Liver (tissue), 9 donors: ENCODE results near the gene DHRS3. TPM values are rescaled to one million over a fixed set of nuclear protein-coding genes. Genes with fewer than 3 reads are reported as not detected.

Experiments
- DNase-seq: peaks from one replicate; pipeline ENCODE4 v3.0.0-alpha.2; 2017; ENCODE audit warnings: low spot score
- H3K27ac ChIP-seq, 2 donors: one replicate each; pipeline ENCODE4 v1.7.0; 2013; ENCODE audit warnings: inconsistent platforms in 2 of 2, low read length in 2 of 2, control low read depth in 1 of 2, low read depth in 1 of 2, mild to moderate bottlenecking in 1 of 2
- H3K27me3 ChIP-seq, 4 donors: one replicate each; pipeline versions ENCODE4 v1.6.1 to v1.7.0; 2013; ENCODE audit warnings: low read length in 3 of 4, inconsistent platforms in 1 of 4, mild to moderate bottlenecking in 1 of 4, moderate library complexity in 1 of 4; ENCODE audit not compliant: control insufficient read depth in 4 of 4, insufficient read depth in 4 of 4
- H3K36me3 ChIP-seq, 4 donors: one replicate each; pipeline versions ENCODE4 v1.6.1 to v1.7.0; 2013; ENCODE audit warnings: low read length in 3 of 4, mild to moderate bottlenecking in 3 of 4, low read depth in 1 of 4, moderate library complexity in 1 of 4; ENCODE audit not compliant: control insufficient read depth in 4 of 4, insufficient read depth in 3 of 4
- H3K4me1 ChIP-seq, 4 donors: one replicate each; pipeline versions ENCODE4 v1.6.1 to v1.7.0; 2013; ENCODE audit warnings: low read length in 3 of 4, mild to moderate bottlenecking in 3 of 4, moderate library complexity in 1 of 4; ENCODE audit not compliant: control insufficient read depth in 4 of 4, insufficient read depth in 4 of 4
- H3K4me3 ChIP-seq, 3 donors: one replicate each; pipeline versions ENCODE4 v1.6.1 to v1.7.0; 2013; ENCODE audit warnings: low read length in 3 of 3, control low read depth in 1 of 3, low read depth in 1 of 3, mild to moderate bottlenecking in 1 of 3
- H3K9ac ChIP-seq, 2 donors: one replicate each; pipeline ENCODE4 v1.7.0; 2013; ENCODE audit warnings: low read length in 2 of 2, mild to moderate bottlenecking in 2 of 2, moderate library complexity in 2 of 2, control low read depth in 1 of 2, low read depth in 1 of 2
- H3K9me3 ChIP-seq, 4 donors: one replicate each; pipeline versions ENCODE4 v1.6.1 to v1.7.0; 2013; ENCODE audit warnings: low read length in 3 of 4; ENCODE audit not compliant: control insufficient read depth in 4 of 4
- ATF3 ChIP-seq: IDR thresholded peaks from 2 replicates; pipeline ENCODE4 v1.6.1; 2016; ENCODE audit warnings: antibody characterized with exemption
- CTCF ChIP-seq: fragments of 150-350 bp; IDR thresholded peaks from 2 replicates; pipeline ENCODE4 v1.5.1; 2017; ENCODE audit warnings: improper control_type of control experiment, low read depth, low read length; ENCODE audit not compliant: missing input control
- FOXA1 ChIP-seq: IDR thresholded peaks from 2 replicates; pipeline ENCODE4 v1.6.1; 2016; ENCODE audit warnings: antibody characterized with exemption
- FOXA2 ChIP-seq: IDR thresholded peaks from 2 replicates; pipeline ENCODE4 v1.6.1; 2016; ENCODE audit warnings: antibody characterized with exemption
- GABPA ChIP-seq, 2 donors: IDR thresholded peaks in 1 of 2; conservative IDR thresholded peaks in 1 of 2; 2 replicates each; pipeline ENCODE4 v1.6.1; 2016; ENCODE audit warnings: antibody characterized with exemption in 2 of 2, mild to moderate bottlenecking in 1 of 2, moderate library complexity in 1 of 2
- HNF4A ChIP-seq, 2 donors: conservative IDR thresholded peaks; 2 replicates each; pipeline ENCODE4 v1.6.1; 2016; ENCODE audit warnings: antibody characterized with exemption in 2 of 2, mild to moderate bottlenecking in 2 of 2
- HNF4G ChIP-seq: IDR thresholded peaks from 2 replicates; pipeline ENCODE4 v1.6.1; 2016; ENCODE audit warnings: antibody characterized with exemption
- JUND ChIP-seq, 2 donors: IDR thresholded peaks; 2 replicates each; pipeline ENCODE4 v1.6.1; 2016; ENCODE audit warnings: antibody characterized with exemption in 2 of 2
- MAX ChIP-seq: IDR thresholded peaks from 2 replicates; pipeline ENCODE4 v1.6.1; 2016; ENCODE audit warnings: antibody characterized with exemption
- NR2F2 ChIP-seq: IDR thresholded peaks from 2 replicates; pipeline ENCODE4 v1.6.1; 2016; ENCODE audit warnings: antibody characterized with exemption
- RAD21 ChIP-seq, 2 donors: IDR thresholded peaks; 2 replicates each; pipeline ENCODE4 v1.6.1; 2016; ENCODE audit warnings: antibody characterized with exemption in 2 of 2, mild to moderate bottlenecking in 2 of 2
- REST ChIP-seq: IDR thresholded peaks from 2 replicates; pipeline ENCODE4 v1.6.1; 2016; ENCODE audit warnings: antibody characterized with exemption, mild to moderate bottlenecking
- TAF1 ChIP-seq: conservative IDR thresholded peaks from 2 replicates; pipeline ENCODE4 v1.6.1; 2016; ENCODE audit warnings: antibody characterized with exemption, mild to moderate bottlenecking
- YY1 ChIP-seq: IDR thresholded peaks from 2 replicates; pipeline ENCODE4 v1.6.1; 2016; ENCODE audit warnings: antibody characterized with exemption, mild to moderate bottlenecking
- ZBTB33 ChIP-seq: IDR thresholded peaks from 2 replicates; pipeline ENCODE4 v1.6.1; 2016; ENCODE audit warnings: antibody characterized with exemption
- WGBS: extraction: QIAGEN DNeasy Blood & Tissue Kit; methylation state at CpG from one replicate; pipeline ENCODE4 v1.1.7; 2013; 5-methylcytosine and 5-hydroxymethylcytosine counted together
- polyA plus RNA-seq, 2 donors: library from polyadenylated mRNA; stranded (reverse) in 1 of 2; unstranded in 1 of 2; fragments of 200-250 nt in 1 of 2; fragments of >200 nt in 1 of 2; fragmentation: Nextera tagmentation in 1 of 2; extraction: Ambion mirVana in 1 of 2; gene quantifications; one replicate each; pipeline versions ENCODE4 v1.2.1 to v1.2.3, GENCODE V29; 2013 to 2015
- total RNA-seq, 2 donors: library from RNA; depleted of rRNA; stranded (reverse); fragments of >200 nt; gene quantifications; one replicate each; pipeline ENCODE4 v1.2.3, GENCODE V29; 2014
- donor health status: healthy.
- donor health status: healthy.
- donor health status: healthy.
- donor health status: healthy.
- donor health status: healthy.

Gene DHRS3
- total and polyA plus RNA-seq, 4 donors, result 62.6 to 185 (median 158) TPM

- Histone ChIP-seq H3K36me3 (peaks cover 7 to 45% (median 41%) of the 10 kb centered on the region in 4 donors), H3K4me3 (no peak overlapping the region), H3K27me3 (no peaks in the 10 kb centered on the region), H3K27ac (no peak overlapping the region), H3K9me3 (no peaks in the 10 kb centered on the region), H3K4me1 (no peaks in the 10 kb centered on the region), H3K9ac (no peak overlapping the region)
- 82% methylated on average over 20 of the region's 20 CpGs for WGBS
- DNase-seq, result no peak
- TF ChIP-seq CTCF (no peak), MAX (no peak), YY1 (no peak), GABPA (IDR thresholded peaks at IDR 0.05 in 1 of 2, conservative IDR thresholded peaks at IDR 0.05 in 1 of 2) (no peak), REST (no peak), HNF4G (no peak), ZBTB33 (no peak), FOXA1 (no peak), HNF4A (conservative IDR thresholded peaks at IDR 0.05) (no peak), JUND (IDR thresholded peaks at IDR 0.05) (no peak)
Observed at GRCh38 chr1:12580054-12580887, 37.7 kb downstream of the DHRS3 start.

GRCh38 chr1:12578860-12579422 lies 39.1 kb downstream of the DHRS3 start:
- H3K4me3 ChIP-seq, result no peak overlapping the region
- H3K27me3 ChIP-seq, result no peaks in the 10 kb centered on the region
- 87% methylated on average over 19 of the region's 19 CpGs for WGBS
- peaks cover 0 to 2% (median 0%) of the 10 kb centered on the region in 4 donors for H3K4me1 ChIP-seq
- no peak for DNase-seq
- peaks cover 10 to 52% (median 44%) of the 10 kb centered on the region in 4 donors for H3K36me3 ChIP-seq
- no peaks in the 10 kb centered on the region for H3K9me3 ChIP-seq
- H3K9ac ChIP-seq, result no peak overlapping the region
- TF ChIP-seq HNF4G (no peak), FOXA2 (no peak), GABPA (IDR thresholded peaks at IDR 0.05 in 1 of 2, conservative IDR thresholded peaks at IDR 0.05 in 1 of 2) (no peak), FOXA1 (no peak), ATF3 (no peak), RAD21 (IDR thresholded peaks at IDR 0.05) (no peak), TAF1 (no peak), YY1 (no peak), ZBTB33 (no peak), NR2F2 (no peak)
- H3K27ac ChIP-seq, result no peak overlapping the region
